GM12878 (cell line): ENCODE measurements around the gene DTNBP1. TPM values are rescaled to one million over a fixed set of nuclear protein-coding genes. Genes with fewer than 3 reads are reported as not detected.

Experiments used
- ATAC-seq: fragments of 200-7000 bp; cut with Tn5 transposase; 3 replicates; pipeline ENCODE4 v1.9.1; 2020; ENCODE audit warnings: mild to moderate bottlenecking, moderate library complexity
- BruUV-seq: library from RNA; stranded (reverse); fragments of 400-500 nt; replicated peaks from 2 replicates; lab custom pipeline; 2021; lab: Mats Ljungman, UMichigan
- CTCF ChIA-PET: fragments of 300-600 bp; sonication (Branson Sonifier 250); formaldehyde crosslinking; extraction: SDS; loops from one replicate; lab custom pipeline; 2021; ENCODE audit warnings: inconsistent platforms; lab: Yijun Ruan, JAX
- POLR2A ChIA-PET: fragments of 350-600 bp; formaldehyde crosslinking; extraction: SDS; loops from one replicate; lab custom pipeline; 2021; ENCODE audit warnings: inconsistent platforms; lab: Charles Lee
- RAD21 ChIA-PET: fragments of 300-600 bp; sonication (Branson Sonifier 250); formaldehyde crosslinking; loops from one replicate; lab custom pipeline; 2023; ENCODE audit warnings: antibody characterized with exemption; ENCODE audit not compliant: unreplicated experiment; lab: Charles Lee
- SMC1A ChIA-PET: fragments of 300-600 bp; sonication (Branson Sonifier 250); formaldehyde crosslinking; loops from one replicate; lab custom pipeline; 2023; ENCODE audit not compliant: unreplicated experiment, uncharacterized antibody; lab: Charles Lee
- DNase-seq: peaks from one replicate; pipeline ENCODE4 v3.0.0-alpha.2; 2011; ENCODE audit warnings: low read depth, low spot score
- FAIRE-seq: peaks from 3 replicates; lab custom pipeline; 2011; peaks lifted over from hg19 to GRCh38; lab: Jason Lieb, UNC
- H2AFZ ChIP-seq: 2 replicates; pipeline ENCODE4 v1.6.0; 2011; ENCODE audit warnings: low read depth, low read length, control low read depth; ENCODE audit not compliant: control insufficient read depth
- H3K27ac ChIP-seq: 2 replicates; pipeline ENCODE4 v1.5.1; 2011; ENCODE audit warnings: control low read depth; ENCODE audit not compliant: control insufficient read depth, insufficient read depth
- H3K27me3 ChIP-seq, 2 experiments: replicated peaks in 1 of 2; 2 replicates each; pipeline versions ENCODE4 v1.6.0 to v1.6.1; 2011; ENCODE audit warnings: low read length in 1 of 2; ENCODE audit not compliant: control insufficient read depth in 2 of 2, insufficient read depth in 2 of 2
- H3K36me3 ChIP-seq, 2 experiments: 2 replicates each; pipeline ENCODE4 v1.5.1; 2011; ENCODE audit warnings: low read length in 1 of 2; ENCODE audit not compliant: control insufficient read depth in 2 of 2, insufficient read depth in 2 of 2
- H3K4me1 ChIP-seq: 2 replicates; pipeline ENCODE4 v1.6.1; 2011; ENCODE audit warnings: mild to moderate bottlenecking, low read length, moderate library complexity, mixed read lengths; ENCODE audit not compliant: control insufficient read depth, insufficient read depth
- H3K4me2 ChIP-seq: 2 replicates; pipeline ENCODE4 v1.6.0; 2011; ENCODE audit warnings: control low read depth; ENCODE audit not compliant: control insufficient read depth, insufficient read depth
- H3K4me3 ChIP-seq: fragments of 200-600 bp; sonication (generic); 2 replicates; pipeline ENCODE4 v1.5.1; 2016
- H3K79me2 ChIP-seq: 2 replicates; pipeline ENCODE4 v1.6.0; 2011; ENCODE audit warnings: low read length; ENCODE audit not compliant: control insufficient read depth, insufficient read depth
- H3K9ac ChIP-seq: 2 replicates; pipeline ENCODE4 v1.8.0; 2011; ENCODE audit warnings: low read length, control low read depth, mixed read lengths; ENCODE audit not compliant: control insufficient read depth, insufficient read depth
- H3K9me3 ChIP-seq: replicated peaks from 3 replicates; pipeline ENCODE4 v1.5.1; 2011; ENCODE audit warnings: mild to moderate bottlenecking, low read length; ENCODE audit not compliant: control insufficient read depth, insufficient read depth
- H4K20me1 ChIP-seq: 2 replicates; pipeline ENCODE4 v1.6.0; 2011; ENCODE audit not compliant: control insufficient read depth, insufficient read depth
- GABPA ChIP-seq: IDR thresholded peaks from 2 replicates; pipeline ENCODE4 v1.6.1; 2014; ENCODE audit warnings: antibody characterized with exemption, low read depth, mild to moderate bottlenecking, inconsistent platforms
- MLLT1 ChIP-seq: fragments of 450-650 bp; IDR thresholded peaks from 2 replicates; pipeline ENCODE4 v1.6.1; 2016; ENCODE audit warnings: mild to moderate bottlenecking
- NBN ChIP-seq: fragments of 450-650 bp; IDR thresholded peaks from 2 replicates; pipeline ENCODE4 v1.6.1; 2016
- POLR2A ChIP-seq: IDR thresholded peaks from 2 replicates; pipeline ENCODE4 v1.6.1; 2011; ENCODE audit warnings: low read depth, mild to moderate bottlenecking, low read length
- TAF1 ChIP-seq: IDR thresholded peaks from 2 replicates; pipeline ENCODE4 v1.6.1; 2011; ENCODE audit warnings: mild to moderate bottlenecking, low read depth, low read length, borderline replicate concordance
- ZBTB4 ChIP-seq: fragments of 450-650 bp; formaldehyde crosslinking; IDR thresholded peaks from 2 replicates; pipeline ENCODE4 v1.4.0; 2022; ENCODE audit warnings: mild to moderate bottlenecking, moderate library complexity
- ZNF384 ChIP-seq: IDR thresholded peaks from 2 replicates; pipeline ENCODE4 v1.6.1; 2012; ENCODE audit warnings: low read depth, mild to moderate bottlenecking, low read length, improper control_type of control experiment, borderline replicate concordance
- WGBS: methylation state at CpG from one replicate; pipeline ENCODE4 v1.1.6; 2016; ENCODE audit warnings: low lambda C conversion rate; ENCODE audit not compliant: insufficient replicate concordance, insufficient coverage; ENCODE audit errors: missing lambda C conversion rate; 5-methylcytosine and 5-hydroxymethylcytosine counted together
- in situ Hi-C: fragments of 300-500 bp; cut with MboI; formaldehyde crosslinking; loops from 9 replicates; pipeline ENCODE4 v1.14.3; 2018; ENCODE audit warnings: mixed read lengths
- intact Hi-C: fragments of 100-400 bp; cut with micrococcal nuclease; formaldehyde crosslinking; loops from one replicate; pipeline ENCODE4 v1.14.2; 2022; ENCODE audit not compliant: unreplicated experiment
- polyA plus RNA-seq, 11 experiments: library from polyadenylated mRNA; depleted of rRNA in 4 of 11; unstranded in 6 of 11; stranded (reverse) in 5 of 11; fragments of >200 nt; fragmentation: Nextera tagmentation in 4 of 11; fragmentation: Illumina TruSeq in 1 of 11; extraction: Ambion mirVana in 4 of 11; extraction: Trizol in 1 of 11; gene quantifications; 1 replicate in 1 of 11; 2 replicates in 10 of 11; pipeline versions ENCODE4 v1.2.1 to v1.2.3, GENCODE V29; 2011 to 2016; ENCODE audit warnings: inconsistent platforms in 2 of 11, missing spikeins in 2 of 11, low read depth in 1 of 11
- total RNA-seq, 4 experiments: library from RNA; depleted of rRNA in 3 of 4; stranded (reverse); fragments of >200 nt in 3 of 4; fragmentation: Illumina TruSeq in 1 of 4; extraction: Trizol in 1 of 4; gene quantifications; 2 replicates each; pipeline versions ENCODE4 v1.2.1 to v1.2.3, GENCODE V29; 2013 to 2021

The DTNBP1 gene
- total and polyA plus RNA-seq, 10 of the 15 experiments (the other 5 are each of a cell fraction or from before 2014, with no cell fraction given): 7.1 to 40.3 (median 20.1) TPM

GRCh38 chr6:15511248-15512125 lies 151.3 kb downstream of the DTNBP1 start (continued):
- no peak for TF ChIP-seq ZBTB4 (CRISPR knock-in tag)
- no peak for TF ChIP-seq NBN
- no peak for TF ChIP-seq MLLT1
- TF ChIP-seq TAF1: no peak

GRCh38 chr6:15510536-15511247 lies 152.1 kb downstream of the DTNBP1 start:
- RAD21 ChIA-PET: no interaction called here
- Histone ChIP-seq H3K27ac (no peak overlapping the region), H4K20me1 (no peaks in the 10 kb centered on the region), H3K36me3 (peaks cover 31 to 44% of the 10 kb centered on the region in 2 experiments), H3K4me1 (no peaks in the 10 kb centered on the region), H3K79me2 (no peaks in the 10 kb centered on the region), H3K9ac (no peak overlapping the region), H3K27me3 (no peaks in the 10 kb centered on the region), H3K4me3 (no peak overlapping the region), H3K4me2 (no peak overlapping the region), H2AFZ (no peak overlapping the region), H3K9me3 (no peaks in the 10 kb centered on the region)
- DNase-seq (no peak), ATAC-seq (no peak), FAIRE-seq (no peak)
- POLR2A ChIA-PET: no interaction called here
- in situ Hi-C loops: no loop called here
- intact Hi-C loops: no loop called here
- BruUV-seq: no TSS peak
- no peak for TF ChIP-seq ZNF384
- TF ChIP-seq GABPA: no peak
- TF ChIP-seq POLR2A: 0 out of 2 replicates have a peak, but pooled peaks have one; percentile 23
- SMC1A ChIA-PET: no interaction called here
- CTCF ChIA-PET: no interaction called here
- 83% methylated on average over 16 of the region's 16 CpGs for WGBS
